ENCODE results near the gene TMCO1. TPM values are rescaled to one million over a fixed set of nuclear protein-coding genes. Genes with fewer than 3 reads are reported as not detected.
"Not testable (repeated sequence)": the region's sequence is repeated elsewhere in the genome, so short reads cannot be mapped to it uniquely, and the experiment has no call there.

The TMCO1 gene
- total RNA-seq, 1 donor from 2014 or later: 9.9 TPM

GRCh38 chr1:165737196-165737595 is 31.5 kb downstream of the TMCO1 start:
- Histone ChIP-seq H3K4me3 (no peak overlapping the region), H3K36me3 (peaks cover 29 to 49% of the 10 kb centered on the region in 2 donors), H3K27ac (no peak overlapping the region), H3K27me3 (no peaks in the 10 kb centered on the region), H3K4me1 (no peaks in the 10 kb centered on the region), H3K9me3 (no peaks in the 10 kb centered on the region)
- DNase-seq (ENCODE audit: low spot score in 2 of 2): no peak
- TF ChIP-seq, protein P1, sequence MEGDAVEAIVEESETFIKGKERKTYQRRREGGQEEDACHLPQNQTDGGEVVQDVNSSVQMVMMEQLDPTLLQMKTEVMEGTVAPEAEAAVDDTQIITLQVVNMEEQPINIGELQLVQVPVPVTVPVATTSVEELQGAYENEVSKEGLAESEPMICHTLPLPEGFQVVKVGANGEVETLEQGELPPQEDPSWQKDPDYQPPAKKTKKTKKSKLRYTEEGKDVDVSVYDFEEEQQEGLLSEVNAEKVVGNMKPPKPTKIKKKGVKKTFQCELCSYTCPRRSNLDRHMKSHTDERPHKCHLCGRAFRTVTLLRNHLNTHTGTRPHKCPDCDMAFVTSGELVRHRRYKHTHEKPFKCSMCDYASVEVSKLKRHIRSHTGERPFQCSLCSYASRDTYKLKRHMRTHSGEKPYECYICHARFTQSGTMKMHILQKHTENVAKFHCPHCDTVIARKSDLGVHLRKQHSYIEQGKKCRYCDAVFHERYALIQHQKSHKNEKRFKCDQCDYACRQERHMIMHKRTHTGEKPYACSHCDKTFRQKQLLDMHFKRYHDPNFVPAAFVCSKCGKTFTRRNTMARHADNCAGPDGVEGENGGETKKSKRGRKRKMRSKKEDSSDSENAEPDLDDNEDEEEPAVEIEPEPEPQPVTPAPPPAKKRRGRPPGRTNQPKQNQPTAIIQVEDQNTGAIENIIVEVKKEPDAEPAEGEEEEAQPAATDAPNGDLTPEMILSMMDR (IDR thresholded peaks at IDR 0.05): no peak
- intact Hi-C loops (cut with DNase I): no loop called here

DNA sequence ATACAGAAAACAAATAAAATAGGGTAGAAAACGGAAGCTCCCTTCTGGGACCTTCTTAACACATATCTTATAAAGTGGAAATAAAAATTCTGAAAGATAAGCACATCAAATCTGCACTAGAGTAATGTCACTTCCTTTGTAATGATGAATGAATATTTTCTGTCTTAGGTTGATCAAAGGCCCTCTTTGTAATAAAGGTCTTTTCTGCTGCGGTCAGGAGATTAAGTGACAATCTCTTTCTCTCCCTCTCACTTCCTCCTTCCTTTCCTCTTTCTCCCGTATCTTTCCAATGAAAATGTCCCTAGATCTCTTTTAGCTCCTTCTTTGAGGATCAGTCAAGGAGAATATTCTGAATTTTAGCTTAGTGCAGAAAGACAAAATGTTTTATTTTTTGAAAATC is 33.8 kb downstream of the TMCO1 start:
- intact Hi-C loops (cut with DNase I): no loop called here
- H3K27me3 ChIP-seq: no peaks in the 10 kb centered on the region
- H3K36me3 ChIP-seq: peaks cover 14 to 29% of the 10 kb centered on the region in 2 donors
- H3K9me3 ChIP-seq: no peaks in the 10 kb centered on the region
- TF ChIP-seq, protein P1 (IDR thresholded peaks at IDR 0.05): no peak
- no peaks in the 10 kb centered on the region for H3K4me1 ChIP-seq
- no peak overlapping the region for H3K27ac ChIP-seq
- no peak overlapping the region for H3K4me3 ChIP-seq
- DNase-seq (ENCODE audit: low spot score in 2 of 2): no peak

- peaks cover 15 to 33% of the 10 kb centered on the region in 2 donors for H3K36me3 ChIP-seq
- intact Hi-C loops (cut with DNase I): no loop called here
- H3K9me3 ChIP-seq: no peaks in the 10 kb centered on the region
- DNase-seq (ENCODE audit: low spot score in 2 of 2): no peak
- no peak overlapping the region for H3K27ac ChIP-seq
- H3K27me3 ChIP-seq: no peaks in the 10 kb centered on the region
- H3K4me3 ChIP-seq: no peak overlapping the region
- H3K4me1 ChIP-seq: no peaks in the 10 kb centered on the region
- TF ChIP-seq, protein P1 (IDR thresholded peaks at IDR 0.05): no peak
These were observed 41.8 kb downstream of the TMCO1 start for GRCh38 chr1:165726841-165727240.

DNA sequence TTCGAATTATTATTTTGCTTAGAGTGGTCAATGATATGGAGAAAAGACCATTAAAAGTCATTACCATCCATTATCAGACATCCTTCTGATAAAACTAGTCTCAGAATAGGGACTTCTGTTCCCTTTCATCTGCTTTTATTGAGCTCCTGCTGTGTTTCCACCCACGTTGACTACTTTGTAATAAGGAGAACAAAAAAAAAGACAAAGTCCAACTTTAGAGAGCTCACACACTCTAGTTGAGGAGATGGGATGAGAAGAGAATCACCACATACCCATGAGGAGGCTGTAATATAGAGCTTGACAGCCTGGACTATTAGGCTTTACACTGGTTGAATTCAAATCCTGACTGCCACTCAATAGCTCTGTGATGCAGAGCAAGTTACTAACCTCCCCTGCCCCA is 42.5 kb downstream of the TMCO1 start:
- H3K4me3 ChIP-seq: no peak overlapping the region
- TF ChIP-seq, protein P1 (IDR thresholded peaks at IDR 0.05): no peak

DNA sequence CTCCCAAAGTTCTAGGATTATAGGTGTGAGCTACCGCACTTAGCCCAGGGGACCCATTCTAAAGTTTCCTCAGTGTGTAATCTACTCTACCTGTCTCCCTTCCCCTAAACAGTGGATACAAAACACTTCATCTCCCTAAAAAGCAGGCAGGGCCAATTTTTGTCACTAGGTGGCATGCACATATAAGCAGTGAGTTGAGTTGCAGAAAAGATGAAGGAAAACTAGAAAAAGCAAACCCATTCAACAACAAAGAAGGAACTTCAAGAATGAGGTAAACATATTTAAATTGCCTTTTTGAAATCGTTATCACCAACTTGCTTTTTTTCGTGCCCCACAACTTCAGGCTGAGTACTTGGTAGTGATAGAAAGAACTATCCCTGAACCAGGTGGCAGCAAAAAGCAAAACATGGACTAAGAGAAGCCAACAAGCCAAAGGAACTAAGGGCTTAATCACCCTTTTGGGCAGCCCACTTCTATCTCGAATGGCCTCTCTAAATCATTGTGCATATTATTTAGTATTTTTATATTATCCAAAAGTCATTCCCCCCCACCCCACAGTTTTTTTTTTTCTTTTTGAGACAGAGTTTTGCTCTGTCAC is 50.7 kb downstream of the TMCO1 start:
- no peak for DNase-seq (ENCODE audit: low spot score in 2 of 2)
- intact Hi-C loops (cut with DNase I): loop anchor here (2.0 kb wide), 1 partner anchor 197 kb away; no protein-coding TSS in a partner anchor
- H3K4me1 ChIP-seq: no peaks in the 10 kb centered on the region
- H3K9me3 ChIP-seq: no peaks in the 10 kb centered on the region
- TF ChIP-seq, protein P1 (IDR thresholded peaks at IDR 0.05): peak in 2 of 3 experiments; percentile 21 to 54
- no peak overlapping the region for H3K4me3 ChIP-seq
- H3K27ac ChIP-seq: no peak overlapping the region
- H3K27me3 ChIP-seq: no peaks in the 10 kb centered on the region
- no peaks in the 10 kb centered on the region for H3K36me3 ChIP-seq

More for the DNA sequence above, 42.5 kb downstream of the TMCO1 start:
- Histone ChIP-seq H3K36me3 (peaks cover 12 to 33% of the 10 kb centered on the region in 2 donors), H3K9me3 (no peaks in the 10 kb centered on the region), H3K27ac (no peak overlapping the region), H3K27me3 (no peaks in the 10 kb centered on the region), H3K4me1 (no peaks in the 10 kb centered on the region)
- intact Hi-C loops (cut with DNase I): no loop called here
- no peak for DNase-seq (ENCODE audit: low spot score in 2 of 2)

- H3K27me3 ChIP-seq; H3K4me3 ChIP-seq; H3K27ac ChIP-seq; DNase-seq (ENCODE audit: low spot score in 2 of 2); H3K4me1 ChIP-seq; H3K36me3 ChIP-seq; H3K9me3 ChIP-seq; intact Hi-C loops (cut with DNase I): not testable (repeated sequence)
These were observed 52.2 kb downstream of the TMCO1 start for GRCh38 chr1:165716265-165717051.

Measured in ascending aorta (tissue), 2 donors.